Islet precursor cell (in vitro differentiated cells): ENCODE results near the gene HOXC5.
A peak's percentile ranks its signal among the peaks of the same experiment; 100 is the strongest.

Source experiments
- DNase-seq: peaks from one replicate; pipeline ENCODE4 v3.0.0-alpha.2; 2018

Gene HOXC5

GRCh38 chr12:54032627-54033100, at the start of gene HOXC5:
Gene HOXC5, plus strand, starts transcription at chr12:54033050. Its CDS starts 73 bp downstream, at chr12:54033123.
- peak; percentile 95 for DNase-seq

- DNase-seq, result no peak
Observed at GRCh38 chr12:53983568-53983949, 49.3 kb upstream of the HOXC5 start.

- DNase-seq, result no peak
Observed at GRCh38 chr12:53983950-53984572, 48.8 kb upstream of the HOXC5 start.

- peak; percentile 96 for DNase-seq
Observed at GRCh38 chr12:53984901-53985691, 47.8 kb upstream of the HOXC5 start, which contains the start of gene HOXC10. Gene HOXC10, plus strand, starts transcription at chr12:53985146. Its CDS starts 114 bp downstream, at chr12:53985260.

- no peak for DNase-seq
Observed at GRCh38 chr12:53985692-53985993, 47.2 kb upstream of the HOXC5 start.

GRCh38 chr12:53985994-53986685, 46.7 kb upstream of the HOXC5 start:
- no peak for DNase-seq

- DNase-seq, result no peak
Observed at GRCh38 chr12:53986686-53987483, 46.0 kb upstream of the HOXC5 start.

GRCh38 chr12:53987787-53988230, 45.0 kb upstream of the HOXC5 start:
- no peak for DNase-seq

- no peak for DNase-seq
Observed at GRCh38 chr12:53988541-53989226, 44.2 kb upstream of the HOXC5 start.

- DNase-seq, result no peak
Observed at GRCh38 chr12:53989227-53990113, 43.4 kb upstream of the HOXC5 start.

GRCh38 chr12:53990311-53991076, 42.4 kb upstream of the HOXC5 start:
- DNase-seq, result no peak

GRCh38 chr12:53991077-53991460, 41.8 kb upstream of the HOXC5 start:
- DNase-seq, result no peak

GRCh38 chr12:53992377-53992889, 40.4 kb upstream of the HOXC5 start:
- no peak for DNase-seq

- DNase-seq, result no peak
Observed at GRCh38 chr12:53993162-53994008, 39.5 kb upstream of the HOXC5 start.

GRCh38 chr12:53994009-53994263, 38.9 kb upstream of the HOXC5 start:
- no peak for DNase-seq

GRCh38 chr12:53994264-53995001, 38.4 kb upstream of the HOXC5 start:
- peak; percentile 72 for DNase-seq

GRCh38 chr12:53995002-53995377, 37.9 kb upstream of the HOXC5 start:
- DNase-seq, result no peak

- peak; percentile 80 for DNase-seq
Observed at GRCh38 chr12:53995378-53996239, 37.2 kb upstream of the HOXC5 start.
